Activated naive CD8-positive, alpha-beta T cell treated with anti-CD3 and anti-CD28 coated beads, Interleukin-2, amount 50 U/mL, for 16 hours (primary cell): ENCODE measurements around the gene FOXD1.

ENCODE experiments used
- DNase-seq: peaks from one replicate; pipeline ENCODE4 v3.0.0-alpha.2; 2020; ENCODE audit warnings: low read depth, low spot score

Gene FOXD1

GRCh38 chr5:73441378-73441777 is 7.2 kb downstream of the FOXD1 start:
- DNase-seq, result no peak

DNA sequence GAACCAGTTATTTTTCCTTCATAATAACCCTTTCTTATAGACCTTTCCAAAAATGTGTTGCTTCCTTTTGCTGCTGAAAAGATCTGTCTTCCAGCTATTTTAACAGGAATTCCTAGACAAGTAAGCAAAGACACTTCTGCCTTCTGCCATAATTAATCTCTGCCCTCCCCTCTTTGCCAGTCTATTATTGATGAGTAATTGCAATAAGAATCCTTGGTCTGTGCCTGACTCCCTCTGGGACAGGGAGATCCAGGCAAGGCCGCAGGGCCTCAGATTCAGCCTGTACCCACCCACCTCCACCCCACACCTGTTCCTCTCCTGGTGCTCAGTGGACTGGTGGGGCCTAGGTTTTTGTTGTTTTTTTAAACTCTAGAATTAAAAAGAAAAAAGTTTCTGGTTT is 8.3 kb downstream of the FOXD1 start:
- DNase-seq, result no peak

DNA sequence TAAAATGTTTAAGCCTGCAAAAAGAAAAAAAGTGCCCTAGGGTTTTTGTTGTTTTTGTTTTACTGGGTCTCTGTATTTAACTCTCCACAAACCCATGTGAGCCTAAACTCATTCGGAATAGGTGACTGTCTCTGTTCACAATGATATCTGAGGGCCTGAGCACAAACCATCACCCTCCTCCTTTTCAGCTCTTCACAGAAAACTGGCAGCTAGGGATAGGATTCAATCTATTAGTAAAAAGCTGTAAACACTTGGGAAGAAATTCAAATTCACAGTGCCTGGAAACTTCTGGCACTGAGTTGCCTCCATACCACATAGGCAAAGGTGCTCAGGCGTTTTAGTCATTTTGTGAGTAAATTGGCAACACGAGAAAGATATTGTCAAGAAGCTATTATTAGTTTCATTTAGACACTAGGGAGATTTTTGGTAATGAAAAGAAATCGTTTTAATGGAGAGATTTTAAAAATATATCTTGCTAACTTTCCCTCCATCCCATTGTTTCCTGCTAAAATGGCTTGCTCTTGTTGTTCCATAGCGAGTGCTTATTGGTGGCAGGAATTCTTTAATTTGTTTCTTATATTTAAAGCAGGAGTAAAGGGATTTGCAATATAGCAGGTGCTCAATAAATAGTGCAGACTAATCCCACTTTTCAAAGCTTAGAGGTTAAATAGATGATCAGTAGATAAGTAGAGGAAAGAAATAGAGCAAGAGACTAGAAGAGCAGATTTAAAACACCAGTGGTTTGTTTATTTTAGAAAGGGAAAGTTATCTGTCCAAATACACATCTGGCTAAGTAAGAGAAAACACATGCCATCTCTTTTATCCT is 9.7 kb downstream of the FOXD1 start:
- DNase-seq, result no peak

GRCh38 chr5:73437777-73438644 is 10.6 kb downstream of the FOXD1 start:
- DNase-seq, result no peak

GRCh38 chr5:73437101-73437776 is 11.3 kb downstream of the FOXD1 start:
- DNase-seq, result no peak

DNA sequence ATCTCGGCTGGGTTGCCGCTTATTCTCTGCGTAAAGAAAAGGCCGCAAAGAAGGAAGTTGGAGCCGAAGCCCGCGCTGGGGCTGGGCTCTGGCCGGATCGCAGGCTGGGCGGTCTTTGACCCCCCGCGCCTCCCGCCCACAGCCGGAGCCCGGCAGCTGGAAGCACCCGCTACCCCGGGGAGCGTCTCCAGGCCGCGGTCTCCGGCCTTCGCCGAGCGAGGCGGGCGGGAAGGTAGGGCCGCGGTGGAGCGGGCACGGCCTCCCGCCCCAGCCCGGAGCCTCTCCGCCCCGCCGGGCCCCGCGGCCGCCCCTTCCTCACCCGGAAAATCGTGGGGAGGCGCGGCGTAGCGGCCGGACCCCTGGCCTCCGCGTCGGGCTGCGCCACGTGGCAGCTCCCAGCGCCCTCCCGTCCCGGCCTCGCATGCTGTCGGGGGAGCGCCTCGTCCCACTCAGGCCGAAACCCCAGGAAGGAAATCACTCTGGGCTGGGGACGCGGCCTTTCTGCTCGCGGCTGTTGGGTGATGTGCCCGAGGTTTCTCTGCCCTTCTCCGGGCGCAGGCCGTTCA is 12.0 kb downstream of the FOXD1 start:
- DNase-seq, result no peak

GRCh38 chr5:73435759-73436534 is 12.6 kb downstream of the FOXD1 start:
- DNase-seq, result no peak

- no peak for DNase-seq
Observed at GRCh38 chr5:73434907-73435306, 13.7 kb downstream of the FOXD1 start.

DNA sequence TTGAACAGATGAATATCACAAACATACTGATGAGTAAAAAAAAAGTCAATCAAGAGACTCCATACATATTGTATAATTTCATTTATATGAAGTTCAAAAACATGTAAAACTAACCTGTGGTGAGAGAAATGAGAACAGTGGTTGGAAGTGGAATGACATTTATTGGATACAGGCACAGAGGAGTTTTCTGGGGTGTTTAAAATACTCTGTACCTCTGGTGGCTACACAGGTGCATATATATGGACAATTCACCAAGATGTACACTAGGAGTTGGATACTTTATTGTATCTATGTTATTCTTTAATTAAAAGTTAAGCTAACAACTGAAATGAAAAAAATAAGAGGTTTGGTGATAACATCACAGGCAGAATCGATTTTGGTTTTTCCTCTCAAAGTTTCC is 14.1 kb downstream of the FOXD1 start:
- no peak for DNase-seq

DNA sequence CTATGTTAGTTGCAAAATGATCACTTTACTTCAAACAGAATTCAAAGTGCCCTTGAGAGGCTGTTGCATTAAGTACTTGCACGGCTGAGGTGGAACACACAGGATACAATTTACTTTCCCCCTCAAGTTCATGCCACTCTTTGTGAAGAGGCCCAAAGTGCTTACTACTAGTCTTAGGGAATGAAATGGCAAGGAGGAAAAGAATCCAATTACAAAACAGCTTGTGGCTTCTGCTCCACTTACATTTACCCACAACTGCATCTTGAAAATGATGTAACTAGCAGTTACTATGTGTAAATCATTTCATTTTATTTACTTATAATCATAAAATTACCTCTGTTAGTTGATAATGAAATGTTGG is 14.6 kb downstream of the FOXD1 start:
- DNase-seq, result no peak

- DNase-seq, result no peak
Observed at GRCh38 chr5:73433272-73433981, 15.2 kb downstream of the FOXD1 start.

DNA sequence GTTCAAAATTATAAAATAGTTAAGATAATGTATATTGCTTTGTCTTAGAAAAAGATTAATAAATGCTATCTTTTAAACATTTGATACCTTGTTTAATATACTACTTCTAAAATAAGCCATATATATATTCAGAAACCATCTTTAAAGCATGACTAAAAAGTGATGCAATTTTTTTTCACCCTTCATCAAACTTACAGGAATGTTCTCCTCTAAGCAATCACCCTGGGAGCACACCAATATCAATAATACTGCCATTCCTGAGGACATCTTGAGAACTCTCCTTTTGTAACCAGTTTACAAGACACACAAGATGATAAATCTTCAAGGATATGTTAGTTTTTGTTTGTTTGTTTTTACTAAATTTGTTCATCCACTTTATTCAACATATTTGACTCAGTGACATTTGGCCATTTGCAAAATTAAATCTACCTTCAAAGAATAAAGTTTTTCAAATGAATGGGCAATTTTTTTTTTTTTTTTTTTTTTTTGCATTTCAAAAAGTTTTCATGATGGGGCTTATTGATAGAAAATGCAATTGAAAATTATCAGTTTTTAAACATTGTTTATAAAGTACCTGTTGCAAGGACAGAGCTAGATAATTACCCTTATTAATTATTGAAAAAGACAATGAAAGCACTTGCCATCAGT is 17.2 kb downstream of the FOXD1 start:
- DNase-seq, result no peak

DNA sequence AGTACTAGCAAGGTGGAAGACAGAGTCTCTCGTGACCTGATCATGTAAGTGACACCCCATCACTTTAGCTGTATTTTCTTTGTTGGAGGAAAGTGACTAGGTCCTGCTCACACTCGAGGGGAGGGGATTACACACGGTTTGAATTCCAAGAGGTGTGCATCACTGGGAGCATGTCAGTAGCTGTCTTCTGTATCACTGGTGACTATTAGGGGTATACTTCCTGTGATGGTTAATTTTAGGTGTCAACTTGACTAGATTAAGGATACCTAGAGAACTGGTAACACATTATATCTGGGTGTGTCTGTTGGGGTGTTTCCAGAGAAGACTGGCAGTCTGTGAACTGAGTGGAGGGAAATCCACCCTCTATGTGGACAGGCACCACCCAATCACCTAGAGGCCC is 22.5 kb downstream of the FOXD1 start:
- no peak for DNase-seq

- DNase-seq, result no peak
Observed at GRCh38 chr5:73424556-73424977, 24.0 kb downstream of the FOXD1 start.

- DNase-seq, result no peak
Observed at GRCh38 chr5:73422164-73422563, 26.4 kb downstream of the FOXD1 start.

- no peak for DNase-seq
Observed at GRCh38 chr5:73420666-73421065, 27.9 kb downstream of the FOXD1 start.

DNA sequence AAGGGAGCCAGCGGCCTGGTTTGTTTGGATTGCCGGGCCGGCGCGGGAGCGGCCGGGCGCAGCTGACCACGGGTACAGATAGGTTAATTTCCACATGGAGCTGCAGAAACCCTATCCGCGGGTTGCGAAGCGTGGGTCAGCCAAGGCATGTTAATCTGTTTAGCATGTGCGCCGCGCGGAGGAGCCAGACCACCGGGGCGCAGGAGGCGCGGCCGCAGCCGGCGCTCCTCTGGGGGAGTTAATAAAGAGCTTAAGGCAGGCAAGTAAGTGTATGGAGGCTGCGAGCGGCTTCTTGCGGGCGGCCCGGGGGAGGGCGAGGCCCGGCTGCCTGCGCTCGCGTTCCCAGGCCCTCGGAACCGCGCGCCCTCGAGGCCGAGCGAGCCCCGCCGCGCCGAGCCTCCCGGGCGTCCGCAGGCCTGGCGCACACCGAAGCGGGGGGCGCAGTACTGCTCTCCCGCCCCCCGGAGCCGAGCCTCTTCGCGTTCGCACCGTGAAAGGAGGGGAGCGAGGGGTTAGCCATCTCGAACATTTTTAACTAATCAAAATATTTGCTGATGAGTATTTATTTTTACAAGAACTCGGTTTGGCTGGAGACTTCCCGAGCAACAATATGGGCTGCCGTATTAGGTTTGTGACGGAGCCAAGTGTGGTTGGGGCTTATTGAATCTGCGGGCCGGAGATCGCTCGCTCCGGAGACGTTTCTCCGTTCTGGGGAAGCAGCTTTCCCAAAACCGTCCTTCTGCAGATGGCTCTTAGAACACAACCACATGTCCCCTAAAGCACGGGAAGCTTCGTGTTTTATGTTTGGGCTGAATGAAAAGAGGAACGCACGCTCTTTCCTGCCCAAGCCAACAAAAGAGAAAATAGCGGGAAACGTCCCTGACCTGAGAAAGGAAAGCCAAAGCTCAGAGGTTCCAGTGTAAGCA is 28.8 kb downstream of the FOXD1 start:
- no peak for DNase-seq

DNA sequence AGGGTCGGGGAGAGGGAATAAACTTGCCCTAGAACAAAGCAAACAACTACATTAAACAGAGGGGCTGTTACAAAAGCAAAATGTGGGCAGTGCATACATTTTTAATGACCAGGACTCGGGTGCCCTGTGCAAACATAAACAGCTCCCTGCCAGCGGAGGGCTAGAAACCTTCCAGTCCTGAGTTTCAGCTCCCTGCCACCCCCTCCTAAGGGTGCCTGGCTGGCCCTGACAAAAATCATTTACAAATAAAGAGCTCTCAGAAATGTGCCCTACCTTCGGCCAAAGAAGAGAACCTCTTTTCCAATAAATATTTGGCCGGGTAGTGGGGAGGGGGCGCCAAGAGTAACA is 29.5 kb downstream of the FOXD1 start:
- no peak for DNase-seq

DNA sequence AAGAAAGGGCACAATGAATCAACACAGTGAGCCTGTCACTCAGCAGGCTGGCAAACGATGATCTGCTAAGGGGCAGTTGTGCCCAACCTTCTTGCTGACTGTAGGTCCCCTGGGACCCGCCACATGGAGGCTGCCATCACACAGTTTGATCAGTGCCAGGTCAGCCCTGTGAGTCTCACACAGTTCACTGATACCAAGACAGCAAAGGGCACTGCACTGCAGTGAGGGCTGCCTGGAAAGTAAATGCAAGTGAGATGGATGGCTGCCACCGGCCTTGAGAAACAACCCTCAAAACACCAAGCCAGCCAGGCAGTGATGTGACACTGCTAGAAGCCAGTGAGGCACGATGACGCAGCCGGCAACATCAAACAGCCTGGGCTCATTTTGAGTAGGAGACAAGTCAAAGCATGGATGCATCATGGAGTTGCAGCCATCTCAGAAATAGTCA is 30.3 kb downstream of the FOXD1 start:
- no peak for DNase-seq
